Fibroblast of skin of back (primary cell): ENCODE measurements around the gene SYT7.

Source experiments
- DNase-seq: peaks from one replicate; pipeline ENCODE4 v3.0.0-alpha.2; 2013

Gene SYT7

GRCh38 chr11:61554172-61554988, 26.5 kb downstream of the SYT7 start:
- DNase-seq: no peak

- no peak for DNase-seq
These were observed 27.3 kb downstream of the SYT7 start for GRCh38 chr11:61553373-61554171.

- DNase-seq: no peak
These were observed 28.7 kb downstream of the SYT7 start for GRCh38 chr11:61552108-61552635.

GRCh38 chr11:61551634-61552033, 29.2 kb downstream of the SYT7 start:
- DNase-seq: no peak

GRCh38 chr11:61550665-61551227, 30.1 kb downstream of the SYT7 start:
- DNase-seq: no peak

- no peak for DNase-seq
These were observed 31.0 kb downstream of the SYT7 start for GRCh38 chr11:61549662-61550568.

- no peak for DNase-seq
These were observed 31.7 kb downstream of the SYT7 start for GRCh38 chr11:61549177-61549576.

- DNase-seq: no peak
These were observed 33.6 kb downstream of the SYT7 start for GRCh38 chr11:61547246-61547645.

GRCh38 chr11:61546663-61547062, 34.2 kb downstream of the SYT7 start:
- no peak for DNase-seq

- no peak for DNase-seq
These were observed 35.0 kb downstream of the SYT7 start for GRCh38 chr11:61545921-61546320.

GRCh38 chr11:61545341-61545740, 35.5 kb downstream of the SYT7 start:
- DNase-seq: no peak

- DNase-seq: no peak
These were observed 36.4 kb downstream of the SYT7 start for GRCh38 chr11:61544466-61544865.

GRCh38 chr11:61543606-61544306, 37.1 kb downstream of the SYT7 start:
- DNase-seq: peak; percentile 49

- DNase-seq: no peak
These were observed 38.2 kb downstream of the SYT7 start for GRCh38 chr11:61542705-61543104.

- no peak for DNase-seq
These were observed 38.8 kb downstream of the SYT7 start for GRCh38 chr11:61542024-61542461.

GRCh38 chr11:61541598-61541997, 39.3 kb downstream of the SYT7 start:
- peak; percentile 27 for DNase-seq

- no peak for DNase-seq
These were observed 40.3 kb downstream of the SYT7 start for GRCh38 chr11:61540528-61540927.

- no peak for DNase-seq
These were observed 41.0 kb downstream of the SYT7 start for GRCh38 chr11:61539831-61540357.

GRCh38 chr11:61539006-61539405, 41.9 kb downstream of the SYT7 start:
- no peak for DNase-seq

GRCh38 chr11:61538636-61538961, 42.3 kb downstream of the SYT7 start:
- DNase-seq: no peak

GRCh38 chr11:61537326-61537725, 43.5 kb downstream of the SYT7 start:
- DNase-seq: no peak
